OCI-LY1 (cell line): ENCODE results near the gene CC2D2B.

Source experiments
- H2AFZ ChIP-seq: fragments of 200-600 bp; sonication (generic), shearing (Covaris generic); 2 replicates; pipeline ENCODE4 v1.6.0; 2014; ENCODE audit warnings: antibody characterized with exemption, mild to moderate bottlenecking, low read length
- H3F3A ChIP-seq: fragments of 200-600 bp; sonication (generic), shearing (Covaris generic); 2 replicates; pipeline ENCODE4 v1.6.0; 2014; ENCODE audit warnings: mild to moderate bottlenecking, antibody characterized with exemption, low read length, moderate library complexity; ENCODE audit not compliant: insufficient read depth
- H3K27ac ChIP-seq: fragments of 200-600 bp; sonication (generic); 2 replicates; pipeline ENCODE4 v1.5.1; 2014; ENCODE audit warnings: low read length, mixed run types, mild to moderate bottlenecking, low read depth; ENCODE audit not compliant: poor library complexity, severe bottlenecking
- H3K27me3 ChIP-seq: fragments of 200-600 bp; sonication (generic); 2 replicates; pipeline ENCODE4 v1.6.0; 2014; ENCODE audit warnings: antibody characterized with exemption, mild to moderate bottlenecking, low read length, moderate library complexity; ENCODE audit not compliant: insufficient read depth
- H3K36me3 ChIP-seq: fragments of 200-600 bp; sonication (generic); 2 replicates; pipeline ENCODE4 v1.6.1; 2014; ENCODE audit warnings: mild to moderate bottlenecking, antibody characterized with exemption, low read length, moderate library complexity, mixed read lengths; ENCODE audit not compliant: insufficient read depth
- H3K4me1 ChIP-seq: fragments of 200-600 bp; sonication (generic); 2 replicates; pipeline ENCODE4 v1.5.1; 2014; ENCODE audit warnings: mild to moderate bottlenecking, low read length, moderate library complexity; ENCODE audit not compliant: insufficient read depth, severe bottlenecking
- H3K4me2 ChIP-seq: fragments of 200-600 bp; sonication (generic), shearing (Covaris generic); 2 replicates; pipeline ENCODE4 v1.6.1; 2014; ENCODE audit warnings: low read length
- H3K4me3 ChIP-seq: fragments of 200-600 bp; sonication (generic); 2 replicates; pipeline ENCODE4 v1.5.1; 2014; ENCODE audit warnings: low read length, low read depth, mild to moderate bottlenecking, mixed read lengths; ENCODE audit not compliant: poor library complexity, severe bottlenecking
- H3K79me2 ChIP-seq: fragments of 200-600 bp; shearing (Covaris generic); 2 replicates; pipeline ENCODE4 v1.6.1; 2016; ENCODE audit warnings: mixed run types, low read length, mixed read lengths; ENCODE audit not compliant: insufficient read depth
- H3K9ac ChIP-seq: fragments of 200-600 bp; sonication (generic), shearing (Covaris generic); 2 replicates; pipeline ENCODE4 v1.6.1; 2014; ENCODE audit warnings: mild to moderate bottlenecking, low read length, mixed read lengths
- H3K9me2 ChIP-seq: fragments of 200-600 bp; sonication (generic), shearing (Covaris generic); 2 replicates; pipeline ENCODE4 v1.6.1; 2014; ENCODE audit warnings: low read depth, mild to moderate bottlenecking, low read length, mixed read lengths
- H3K9me3 ChIP-seq: fragments of 200-600 bp; shearing (Covaris generic); 2 replicates; pipeline ENCODE4 v1.6.1; 2014; ENCODE audit warnings: low read length, mixed read lengths
- H4K20me1 ChIP-seq: fragments of 200-600 bp; sonication (generic), shearing (Covaris generic); 2 replicates; pipeline ENCODE4 v1.6.0; 2016; ENCODE audit warnings: mild to moderate bottlenecking, low read length; ENCODE audit not compliant: insufficient read depth
- CTCF ChIP-seq: fragments of 200-600 bp; sonication (generic), shearing (Covaris generic); IDR thresholded peaks from 2 replicates; pipeline ENCODE4 v1.5.1; 2017; ENCODE audit warnings: mild to moderate bottlenecking, antibody characterized with exemption, low read length, moderate library complexity, mixed read lengths
- EZH2 ChIP-seq: fragments of 200-600 bp; sonication (generic), shearing (Covaris generic); IDR thresholded peaks from 2 replicates; pipeline ENCODE4 v1.8.0; 2017; ENCODE audit warnings: borderline replicate concordance, mixed run types, mild to moderate bottlenecking, antibody characterized with exemption, low read length, moderate library complexity, mixed read lengths

The CC2D2B gene

GRCh38 chr10:95941115-95941514 is 33.3 kb downstream of the CC2D2B start:
- H3K9me3 ChIP-seq = no peaks in the 10 kb centered on the region
- H3K27me3 ChIP-seq = no peaks in the 10 kb centered on the region
- H4K20me1 ChIP-seq = no peaks in the 10 kb centered on the region
- no peak overlapping the region for H3K4me2 ChIP-seq
- TF ChIP-seq EZH2 (no peak), CTCF (no peak)
- no peaks in the 10 kb centered on the region for H3K9me2 ChIP-seq
- H2AFZ ChIP-seq = no peak overlapping the region
- no peaks in the 10 kb centered on the region for H3K4me1 ChIP-seq
- H3K27ac ChIP-seq = no peak overlapping the region
- H3K9ac ChIP-seq = no peak overlapping the region
- H3K79me2 ChIP-seq = no peaks in the 10 kb centered on the region
- no peaks in the 10 kb centered on the region for H3F3A ChIP-seq
- no peaks in the 10 kb centered on the region for H3K36me3 ChIP-seq
- H3K4me3 ChIP-seq = no peak overlapping the region

- H3K79me2 ChIP-seq = no peaks in the 10 kb centered on the region
- no peak for TF ChIP-seq CTCF
- TF ChIP-seq EZH2 = no peak
- H3K27me3 ChIP-seq = no peaks in the 10 kb centered on the region
- no peaks in the 10 kb centered on the region for H3K9me3 ChIP-seq
- no peaks in the 10 kb centered on the region for H3K4me1 ChIP-seq
- no peaks in the 10 kb centered on the region for H3F3A ChIP-seq
- H2AFZ ChIP-seq = no peak overlapping the region
- H4K20me1 ChIP-seq = no peaks in the 10 kb centered on the region
- H3K9me2 ChIP-seq = no peaks in the 10 kb centered on the region
- H3K27ac ChIP-seq = no peak overlapping the region
- H3K9ac ChIP-seq = no peak overlapping the region
- H3K4me2 ChIP-seq = no peak overlapping the region
- H3K4me3 ChIP-seq = no peak overlapping the region
- H3K36me3 ChIP-seq = no peaks in the 10 kb centered on the region
These were observed 55.6 kb downstream of the CC2D2B start for GRCh38 chr10:95963202-95963990.

GRCh38 chr10:95963991-95964389 is 56.2 kb downstream of the CC2D2B start:
- no peaks in the 10 kb centered on the region for H3K79me2 ChIP-seq
- H3F3A ChIP-seq = no peaks in the 10 kb centered on the region
- H3K4me3 ChIP-seq = no peak overlapping the region
- no peak overlapping the region for H3K4me2 ChIP-seq
- H3K27ac ChIP-seq = no peak overlapping the region
- no peaks in the 10 kb centered on the region for H4K20me1 ChIP-seq
- no peaks in the 10 kb centered on the region for H3K36me3 ChIP-seq
- H2AFZ ChIP-seq = no peak overlapping the region
- TF ChIP-seq CTCF (no peak), EZH2 (no peak)
- no peaks in the 10 kb centered on the region for H3K9me3 ChIP-seq
- H3K9ac ChIP-seq = no peak overlapping the region
- H3K4me1 ChIP-seq = no peaks in the 10 kb centered on the region
- H3K27me3 ChIP-seq = no peaks in the 10 kb centered on the region
- no peaks in the 10 kb centered on the region for H3K9me2 ChIP-seq
